Measurements from ENCODE around the gene GPD1.
"Not testable (repeated sequence)": the region's sequence is repeated elsewhere in the genome, so short reads cannot be mapped to it uniquely, and the experiment has no call there.

- TF ChIP-seq, protein P1, sequence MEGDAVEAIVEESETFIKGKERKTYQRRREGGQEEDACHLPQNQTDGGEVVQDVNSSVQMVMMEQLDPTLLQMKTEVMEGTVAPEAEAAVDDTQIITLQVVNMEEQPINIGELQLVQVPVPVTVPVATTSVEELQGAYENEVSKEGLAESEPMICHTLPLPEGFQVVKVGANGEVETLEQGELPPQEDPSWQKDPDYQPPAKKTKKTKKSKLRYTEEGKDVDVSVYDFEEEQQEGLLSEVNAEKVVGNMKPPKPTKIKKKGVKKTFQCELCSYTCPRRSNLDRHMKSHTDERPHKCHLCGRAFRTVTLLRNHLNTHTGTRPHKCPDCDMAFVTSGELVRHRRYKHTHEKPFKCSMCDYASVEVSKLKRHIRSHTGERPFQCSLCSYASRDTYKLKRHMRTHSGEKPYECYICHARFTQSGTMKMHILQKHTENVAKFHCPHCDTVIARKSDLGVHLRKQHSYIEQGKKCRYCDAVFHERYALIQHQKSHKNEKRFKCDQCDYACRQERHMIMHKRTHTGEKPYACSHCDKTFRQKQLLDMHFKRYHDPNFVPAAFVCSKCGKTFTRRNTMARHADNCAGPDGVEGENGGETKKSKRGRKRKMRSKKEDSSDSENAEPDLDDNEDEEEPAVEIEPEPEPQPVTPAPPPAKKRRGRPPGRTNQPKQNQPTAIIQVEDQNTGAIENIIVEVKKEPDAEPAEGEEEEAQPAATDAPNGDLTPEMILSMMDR (IDR thresholded peaks at IDR 0.05; ENCODE audit: low read depth, low read length) = not testable (repeated sequence)
- TF ChIP-seq EZH2phosphoT487 (IDR thresholded peaks at IDR 0.05; ENCODE audit: low read depth) = not testable (repeated sequence)
Measured at GRCh38 chr12:50148011-50148410, 44.2 kb downstream of the GPD1 start.

All from OCI-LY3 (cell line).